Fibroblast of pulmonary artery (primary cell): ENCODE data around the gene RGS17.

Experiments
- DNase-seq: peaks from one replicate; pipeline ENCODE4 v3.0.0-alpha.2; 2010; ENCODE audit warnings: low read depth
- H3K4me3 ChIP-seq: replicated peaks from 2 replicates; pipeline ENCODE4 v1.5.1; 2011; ENCODE audit warnings: low read depth, mild to moderate bottlenecking, control low read depth, low read length, moderate library complexity
- CTCF ChIP-seq: IDR thresholded peaks from 2 replicates; pipeline ENCODE4 v1.5.1; 2011; ENCODE audit warnings: mild to moderate bottlenecking, control low read depth, low read length, inconsistent platforms; ENCODE audit errors: missing control alignments

RGS17 gene

DNA sequence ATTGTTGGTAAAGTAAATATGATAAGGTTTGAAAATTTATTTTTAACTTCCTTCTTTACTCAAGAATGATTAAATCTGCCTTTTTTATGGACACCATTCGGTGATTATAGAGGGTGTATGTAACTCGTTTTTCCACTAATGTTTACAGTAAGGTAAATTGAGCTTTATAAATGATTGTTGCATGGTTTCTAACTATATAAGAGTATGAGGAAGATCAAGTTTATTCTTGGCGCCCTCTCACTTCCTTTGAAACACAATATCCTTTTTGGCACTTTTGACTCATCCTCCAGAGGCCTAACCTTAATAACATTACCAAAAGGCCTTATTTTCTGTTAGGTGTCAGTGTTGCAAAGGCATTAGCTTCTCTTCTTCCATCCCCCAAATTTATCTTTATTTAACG is 86.8 kb downstream of the RGS17 start:
- TF ChIP-seq CTCF = no peak
- H3K4me3 ChIP-seq = no peak overlapping the region
- DNase-seq = no peak

DNA sequence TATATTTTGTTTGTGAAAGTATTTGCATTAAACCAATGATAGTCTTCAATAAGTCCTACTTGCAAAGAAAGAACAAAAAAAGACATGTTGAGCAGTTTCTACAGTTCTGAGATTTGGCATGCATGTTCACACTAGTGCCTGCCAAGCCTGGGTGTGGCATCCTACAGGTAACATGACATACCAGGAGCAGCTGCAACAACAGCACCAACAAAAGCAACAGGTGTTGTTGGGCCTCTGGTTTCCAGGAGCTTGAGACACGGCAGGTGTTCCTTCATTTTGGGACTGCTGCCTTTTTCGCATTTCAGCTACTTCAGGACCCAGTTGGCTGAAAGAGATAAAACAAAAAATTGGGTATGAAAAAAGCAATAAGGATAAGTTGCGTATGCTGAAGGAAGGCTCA is 87.4 kb downstream of the RGS17 start:
- no peak for DNase-seq
- no peak for TF ChIP-seq CTCF

GRCh38 chr6:153038378-153039057 is 92.6 kb downstream of the RGS17 start:
- no peak overlapping the region for H3K4me3 ChIP-seq
- peak; percentile 31 for DNase-seq
- no peak for TF ChIP-seq CTCF

More for the DNA sequence above, 87.4 kb downstream of the RGS17 start:
- H3K4me3 ChIP-seq = no peak overlapping the region

GRCh38 chr6:153034139-153034538 is 96.9 kb downstream of the RGS17 start:
- H3K4me3 ChIP-seq = no peak overlapping the region
- DNase-seq = no peak
- no peak for TF ChIP-seq CTCF

DNA sequence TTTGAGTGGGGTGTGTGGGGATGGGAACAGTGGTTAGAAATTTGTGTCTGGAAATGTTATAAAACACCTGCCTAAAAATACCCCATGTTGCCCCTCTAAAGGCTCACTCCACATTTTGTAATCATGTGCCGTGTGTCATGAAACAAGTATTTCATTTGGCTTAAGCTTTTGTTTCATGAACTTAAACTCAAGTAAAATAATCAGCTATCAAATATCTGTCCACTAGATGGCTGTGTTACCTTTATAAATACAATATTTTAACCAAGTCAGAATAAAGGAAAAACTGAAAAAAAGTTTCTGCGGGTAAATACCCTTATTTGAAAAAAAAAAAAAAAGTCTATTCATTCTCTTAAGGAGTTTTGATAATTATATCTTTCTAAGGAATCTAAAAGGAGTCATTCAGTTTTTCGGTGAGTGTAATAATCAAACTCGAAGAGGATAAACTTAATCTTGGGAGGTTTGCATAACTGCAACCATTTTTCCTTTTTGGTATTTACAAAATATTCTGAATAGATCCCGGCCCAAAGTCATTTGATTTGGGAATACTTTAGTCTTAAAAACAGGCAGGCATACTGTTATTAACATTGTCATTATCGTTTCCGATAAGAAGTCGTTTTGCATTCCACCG is 98.7 kb downstream of the RGS17 start:
- TF ChIP-seq CTCF = peak; percentile 46
- DNase-seq = peak; percentile 87
- H3K4me3 ChIP-seq = no peak overlapping the region

GRCh38 chr6:153031335-153031955 is 99.6 kb downstream of the RGS17 start:
- TF ChIP-seq CTCF = no peak
- H3K4me3 ChIP-seq = no peak overlapping the region
- DNase-seq = peak; percentile 25
